A673 (cell line): ENCODE data around the gene EIPR1. TPM values are rescaled to one million over a fixed set of nuclear protein-coding genes. Genes with fewer than 3 reads are reported as not detected.

Source experiments
- BruUV-seq: library from RNA; stranded (reverse); fragments of 400-500 nt; replicated peaks from 2 replicates; lab custom pipeline; 2021; lab: Mats Ljungman, UMichigan
- CTCF ChIA-PET: fragments of 300-600 bp; sonication (Branson Sonifier 250); formaldehyde crosslinking; loops from one replicate; lab custom pipeline; 2022; ENCODE audit warnings: antibody characterized with exemption; lab: Charles Lee
- POLR2A ChIA-PET: fragments of 300-600 bp; sonication (Branson Sonifier 250); formaldehyde crosslinking; loops from one replicate; lab custom pipeline; 2022; ENCODE audit warnings: antibody characterized with exemption; ENCODE audit not compliant: low non-redundant PET; lab: Charles Lee
- DNase-seq: peaks from one replicate; pipeline ENCODE4 v3.0.0-alpha.2; 2015; ENCODE audit warnings: low spot score
- H3K27ac ChIP-seq: fragments of 200-600 bp; sonication (generic); 2 replicates; pipeline ENCODE4 v1.5.1; 2016; ENCODE audit warnings: mixed run types, low read depth, mild to moderate bottlenecking, mixed read lengths, antibody characterized with exemption, low read length; ENCODE audit not compliant: poor library complexity, severe bottlenecking
- H3K27me3 ChIP-seq: fragments of 200-600 bp; sonication (generic); replicated peaks from 2 replicates; pipeline ENCODE4 v1.6.1; 2017; ENCODE audit warnings: mixed run types, low read depth, mild to moderate bottlenecking, mixed read lengths, antibody characterized with exemption, low read length; ENCODE audit not compliant: insufficient read depth, poor library complexity
- H3K36me3 ChIP-seq: fragments of 200-600 bp; sonication (generic); 2 replicates; pipeline ENCODE4 v1.6.1; 2016; ENCODE audit warnings: mixed run types, mild to moderate bottlenecking, mixed read lengths, antibody characterized with exemption, low read length; ENCODE audit not compliant: insufficient read depth, poor library complexity, severe bottlenecking
- H3K4me1 ChIP-seq: fragments of 200-600 bp; sonication (generic); 2 replicates; pipeline ENCODE4 v1.6.1; 2017; ENCODE audit warnings: mixed run types, mild to moderate bottlenecking, mixed read lengths, antibody characterized with exemption, low read length; ENCODE audit not compliant: insufficient read depth, poor library complexity, severe bottlenecking
- H3K4me3 ChIP-seq: fragments of 200-600 bp; sonication (generic); 2 replicates; pipeline ENCODE4 v1.5.1; 2016; ENCODE audit warnings: low read depth, mixed run types, mild to moderate bottlenecking, mixed read lengths, low read length; ENCODE audit not compliant: poor library complexity, severe bottlenecking
- H3K9me3 ChIP-seq: fragments of 200-600 bp; sonication (generic); 2 replicates; pipeline ENCODE4 v1.6.1; 2016; ENCODE audit warnings: mixed run types, low read depth, mild to moderate bottlenecking, mixed read lengths, antibody characterized with exemption, low read length; ENCODE audit not compliant: poor library complexity, severe bottlenecking
- EZH2 ChIP-seq: fragments of 200-600 bp; sonication (generic); IDR thresholded peaks from 2 replicates; pipeline ENCODE4 v1.6.1; 2017; ENCODE audit warnings: borderline replicate concordance, low read depth, mild to moderate bottlenecking, mixed read lengths, antibody characterized with exemption, low read length; ENCODE audit not compliant: poor library complexity, severe bottlenecking
- intact Hi-C: fragments of 100-400 bp; cut with micrococcal nuclease; formaldehyde crosslinking; loops from one replicate; pipeline ENCODE4 v1.10.0; 2022; ENCODE audit not compliant: unreplicated experiment
- total RNA-seq: library from RNA; stranded (reverse); gene quantifications from 2 replicates; pipeline ENCODE4 v1.2.3, GENCODE V29; 2021
- TF ChIP-seq, protein P1 (sequence below): fragments of 300-800, 200-600 bp; sonication (generic); conservative IDR thresholded peaks from 2 replicates; pipeline ENCODE4 v1.5.1; 2017; ENCODE audit warnings: low read depth, mild to moderate bottlenecking, antibody characterized with exemption, low read length, moderate library complexity, mixed read lengths

EIPR1 gene
- total RNA-seq, 1 experiment from 2014 or later = 37.0 TPM

- Histone ChIP-seq H3K4me3 (no peak overlapping the region), H3K9me3 (no peaks in the 10 kb centered on the region), H3K27me3 (no peaks in the 10 kb centered on the region), H3K36me3 (peaks cover 3% of the 10 kb centered on the region), H3K4me1 (no peaks in the 10 kb centered on the region), H3K27ac (no peak overlapping the region)
- BruUV-seq = no TSS peak
- ChIA-PET POLR2A (no interaction called here), CTCF (no interaction called here)
- TF ChIP-seq, protein P1, sequence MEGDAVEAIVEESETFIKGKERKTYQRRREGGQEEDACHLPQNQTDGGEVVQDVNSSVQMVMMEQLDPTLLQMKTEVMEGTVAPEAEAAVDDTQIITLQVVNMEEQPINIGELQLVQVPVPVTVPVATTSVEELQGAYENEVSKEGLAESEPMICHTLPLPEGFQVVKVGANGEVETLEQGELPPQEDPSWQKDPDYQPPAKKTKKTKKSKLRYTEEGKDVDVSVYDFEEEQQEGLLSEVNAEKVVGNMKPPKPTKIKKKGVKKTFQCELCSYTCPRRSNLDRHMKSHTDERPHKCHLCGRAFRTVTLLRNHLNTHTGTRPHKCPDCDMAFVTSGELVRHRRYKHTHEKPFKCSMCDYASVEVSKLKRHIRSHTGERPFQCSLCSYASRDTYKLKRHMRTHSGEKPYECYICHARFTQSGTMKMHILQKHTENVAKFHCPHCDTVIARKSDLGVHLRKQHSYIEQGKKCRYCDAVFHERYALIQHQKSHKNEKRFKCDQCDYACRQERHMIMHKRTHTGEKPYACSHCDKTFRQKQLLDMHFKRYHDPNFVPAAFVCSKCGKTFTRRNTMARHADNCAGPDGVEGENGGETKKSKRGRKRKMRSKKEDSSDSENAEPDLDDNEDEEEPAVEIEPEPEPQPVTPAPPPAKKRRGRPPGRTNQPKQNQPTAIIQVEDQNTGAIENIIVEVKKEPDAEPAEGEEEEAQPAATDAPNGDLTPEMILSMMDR = no peak
- no peak for TF ChIP-seq EZH2
- intact Hi-C loops = no loop called here
- no peak for DNase-seq
Measured at GRCh38 chr2:3326871-3327270, 50.7 kb downstream of the EIPR1 start.

GRCh38 chr2:3326182-3326537 is 51.5 kb downstream of the EIPR1 start:
- H3K9me3 ChIP-seq = no peaks in the 10 kb centered on the region
- TF ChIP-seq EZH2 = no peak
- TF ChIP-seq, protein P1 = no peak
- ChIA-PET POLR2A (no interaction called here), CTCF (no interaction called here)
- no peaks in the 10 kb centered on the region for H3K4me1 ChIP-seq
- no peak for DNase-seq
- H3K27ac ChIP-seq = no peak overlapping the region
- BruUV-seq = no TSS peak
- peaks cover 3% of the 10 kb centered on the region for H3K36me3 ChIP-seq
- intact Hi-C loops = no loop called here
- H3K4me3 ChIP-seq = no peak overlapping the region
- H3K27me3 ChIP-seq = no peaks in the 10 kb centered on the region

DNA sequence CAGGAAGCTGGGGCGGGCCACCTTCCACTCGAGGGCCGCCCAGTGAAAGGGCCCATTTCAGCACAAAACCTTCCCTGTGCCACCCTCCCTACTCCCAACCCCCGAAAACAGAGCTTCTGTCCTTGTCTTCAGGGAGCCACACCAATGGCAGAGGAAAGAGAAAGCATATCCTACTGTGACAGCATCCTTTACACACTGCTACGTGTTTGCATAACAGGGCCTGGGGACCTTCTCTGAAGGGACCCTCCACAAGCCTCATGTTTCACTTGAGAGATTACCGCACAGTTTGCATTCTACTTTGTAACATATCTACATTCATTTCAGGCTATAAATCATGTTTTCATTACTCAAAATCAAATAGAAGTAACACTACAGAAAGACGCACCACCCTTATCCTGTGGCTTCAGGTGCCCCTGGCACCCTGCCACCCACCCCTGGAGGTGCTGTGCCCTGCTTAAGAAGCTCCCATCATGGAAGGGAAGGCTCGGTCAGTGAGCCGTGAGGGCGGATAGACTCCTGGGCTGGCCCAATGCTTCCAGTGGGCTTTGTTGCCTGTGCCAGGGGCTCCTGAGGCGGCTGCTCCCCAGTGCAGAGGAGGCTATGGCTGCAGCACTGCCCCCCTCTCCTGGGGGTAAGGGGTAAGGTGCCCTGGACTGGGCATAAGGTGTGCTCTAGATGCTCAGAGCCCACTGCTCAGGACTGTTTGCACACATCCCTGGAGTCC is 52.0 kb downstream of the EIPR1 start:
- no peak overlapping the region for H3K27ac ChIP-seq
- H3K36me3 ChIP-seq = no peaks in the 10 kb centered on the region
- CTCF ChIA-PET = no interaction called here
- intact Hi-C loops = no loop called here
- H3K4me3 ChIP-seq = no peak overlapping the region
- no TSS peak for BruUV-seq
- no peaks in the 10 kb centered on the region for H3K4me1 ChIP-seq
- no peak for DNase-seq
- TF ChIP-seq EZH2 = no peak
- TF ChIP-seq, protein P1 = no peak
- no peaks in the 10 kb centered on the region for H3K27me3 ChIP-seq
- POLR2A ChIA-PET = no interaction called here
- H3K9me3 ChIP-seq = no peaks in the 10 kb centered on the region
